B cell (primary cell): ENCODE measurements around the gene STIM1. TPM values are rescaled to one million over a fixed set of nuclear protein-coding genes. Genes with fewer than 3 reads are reported as not detected.
A peak's percentile ranks its signal among the peaks of the same experiment; 100 is the strongest.
"Not testable (repeated sequence)": the region's sequence is repeated elsewhere in the genome, so short reads cannot be mapped to it uniquely, and the experiment has no call there.

Experiments used
- ATAC-seq: fragments of 200-7000 bp; cut with Tn5 transposase; one replicate; pipeline ENCODE4 v1.10.0; 2021; ENCODE audit warnings: low read depth, mild to moderate bottlenecking, moderate number of reproducible peaks, moderate library complexity
- CTCF ChIA-PET: fragments of 350-600 bp; sonication (Branson Sonifier 250); formaldehyde crosslinking; loops from one replicate; lab custom pipeline; 2021; ENCODE audit warnings: antibody characterized with exemption, inconsistent platforms; lab: Charles Lee
- POLR2A ChIA-PET: fragments of 350-600 bp; sonication (Branson Sonifier 250); formaldehyde crosslinking; loops from one replicate; lab custom pipeline; 2021; ENCODE audit warnings: antibody characterized with exemption; lab: Charles Lee
- DNase-seq: peaks from one replicate; pipeline ENCODE4 v3.0.0; 2013
- H2AFZ ChIP-seq: 2 replicates; pipeline ENCODE4 v1.6.1; 2012; ENCODE audit warnings: mild to moderate bottlenecking, low read depth, low read length; ENCODE audit not compliant: insufficient read depth, poor library complexity, severe bottlenecking
- H3K27ac ChIP-seq, 2 donors: 1 replicate in 1 of 2; 2 replicates in 1 of 2; pipeline ENCODE4 v1.5.1; 2012 to 2013; ENCODE audit warnings: low read length in 2 of 2, mild to moderate bottlenecking in 2 of 2, moderate library complexity in 1 of 2
- H3K27me3 ChIP-seq, 4 experiments: fragments of 200-600 bp in 1 of 4; sonication (generic) in 1 of 4; replicated peaks in 1 of 4; 1 replicate in 2 of 4; 2 replicates in 2 of 4; pipeline versions ENCODE4 v1.6.1 to v1.7.0; 2013 to 2016; ENCODE audit warnings: low read length in 3 of 4, mild to moderate bottlenecking in 2 of 4, mixed read lengths in 1 of 4, moderate library complexity in 1 of 4; ENCODE audit not compliant: insufficient read depth in 4 of 4, control insufficient read depth in 3 of 4; ENCODE audit errors: control extremely low read depth in 1 of 4
- H3K36me3 ChIP-seq, 2 experiments: replicated peaks in 1 of 2; 1 replicate in 1 of 2; 2 replicates in 1 of 2; pipeline versions ENCODE4 v1.6.1 to v1.7.1; 2013; ENCODE audit warnings: low read length in 1 of 2; ENCODE audit not compliant: insufficient read depth in 2 of 2, control insufficient read depth in 1 of 2; ENCODE audit errors: control extremely low read depth in 1 of 2, extremely low read depth in 1 of 2
- H3K4me1 ChIP-seq, 2 donors: fragments of 200-600 bp in 1 of 2; sonication (generic) in 1 of 2; 1 replicate in 1 of 2; 2 replicates in 1 of 2; pipeline versions ENCODE4 v1.5.1 to v1.6.1; 2013 to 2017; ENCODE audit warnings: low read length in 2 of 2; ENCODE audit not compliant: control insufficient read depth in 2 of 2, insufficient read depth in 2 of 2
- H3K4me2 ChIP-seq: replicated peaks from 2 replicates; pipeline ENCODE3; 2012; ENCODE audit warnings: mild to moderate bottlenecking, low read depth, low read length; ENCODE audit not compliant: poor library complexity, severe bottlenecking
- H3K4me3 ChIP-seq, 5 experiments: fragments of 200-600 bp in 1 of 5; sonication (generic) in 1 of 5; 1 replicate in 3 of 5; 2 replicates in 2 of 5; pipeline versions ENCODE4 v1.5.1 to v1.7.0; 2011 to 2016; ENCODE audit warnings: low read length in 4 of 5, mild to moderate bottlenecking in 4 of 5, low read depth in 2 of 5, control low read depth in 1 of 5, moderate library complexity in 1 of 5; ENCODE audit not compliant: insufficient read depth in 1 of 5; ENCODE audit errors: control extremely low read depth in 1 of 5, extremely low read depth in 1 of 5
- H3K79me2 ChIP-seq: fragments of 200-600 bp; sonication (generic); one replicate; pipeline ENCODE4 v1.6.0; 2016; ENCODE audit warnings: low read length; ENCODE audit not compliant: control insufficient read depth, insufficient read depth
- H3K9ac ChIP-seq: fragments of 200-600 bp; sonication (generic); 2 replicates; pipeline ENCODE4 v1.6.1; 2017; ENCODE audit warnings: mild to moderate bottlenecking, low read length, moderate library complexity
- H3K9me3 ChIP-seq, 3 donors: one replicate each; pipeline versions ENCODE4 v1.6.1 to v1.7.1; 2013; ENCODE audit warnings: low read length in 2 of 3; ENCODE audit not compliant: control insufficient read depth in 2 of 3, insufficient read depth in 1 of 3; ENCODE audit errors: control extremely low read depth in 1 of 3
- H4K20me1 ChIP-seq: 2 replicates; pipeline ENCODE4 v1.6.0; 2012; ENCODE audit warnings: mild to moderate bottlenecking, low read length; ENCODE audit not compliant: insufficient read depth, control insufficient read depth, poor library complexity, severe bottlenecking
- H3K27ac Mint-ChIP-seq: one replicate; pipeline ENCODE4 v1.8.0; 2021; ENCODE audit warnings: mixed read lengths
- H3K27me3 Mint-ChIP-seq: one replicate; pipeline ENCODE4 v1.8.0; 2021; ENCODE audit warnings: mixed read lengths
- H3K4me1 Mint-ChIP-seq: one replicate; pipeline ENCODE4 v1.8.0; 2021; ENCODE audit warnings: mixed read lengths
- H3K4me3 Mint-ChIP-seq: one replicate; pipeline ENCODE4 v1.8.0; 2021; ENCODE audit warnings: mixed read lengths
- H3K9me3 Mint-ChIP-seq: one replicate; pipeline ENCODE4 v1.8.0; 2022; ENCODE audit warnings: mixed read lengths; ENCODE audit not compliant: insufficient read depth
- CTCF ChIP-seq: fragments of 200-600 bp; IDR thresholded peaks from one replicate; pipeline ENCODE4 v1.8.0; 2022; ENCODE audit warnings: antibody characterized with exemption, mild to moderate bottlenecking
- EZH2 ChIP-seq: IDR thresholded peaks from 2 replicates; pipeline ENCODE4 v1.6.1; 2012; ENCODE audit warnings: borderline replicate concordance, low read depth, mild to moderate bottlenecking, moderate library complexity, low read length; ENCODE audit not compliant: insufficient read depth, poor library complexity, severe bottlenecking
- WGBS: methylation state at CpG from one replicate; pipeline ENCODE4 v1.1.5; 2013; ENCODE audit warnings: missing lambda C conversion rate; ENCODE audit not compliant: insufficient coverage; 5-methylcytosine and 5-hydroxymethylcytosine counted together
- intact Hi-C: fragments of 100-400 bp; cut with micrococcal nuclease; formaldehyde crosslinking; loops from one replicate; pipeline ENCODE4 v1.10.0; 2022
- polyA plus RNA-seq: library from polyadenylated mRNA; depleted of rRNA; stranded (reverse); fragments of >200 nt; gene quantifications from 2 replicates; pipeline ENCODE4 v1.2.3, GENCODE V29; 2012
- total RNA-seq, 2 donors: library from RNA; stranded (reverse); fragments of 120-200 nt in 1 of 2; gene quantifications; 1 replicate in 1 of 2; 2 replicates in 1 of 2; pipeline versions ENCODE4 v1.2.3 to v1.2.4, GENCODE V29; 2013 to 2022

Gene STIM1
- total and polyA plus RNA-seq, 2 donors (not counting 1 experiment from before 2014, with no cell fraction given) = 59.4 to 76.7 TPM

- peak overlapping the region; percentile 34 for H3K4me2 ChIP-seq
- H3K9ac ChIP-seq = no peak overlapping the region
- Mint-ChIP-seq H3K4me3 (no peak overlapping the region), H3K4me1 (peaks cover 60% of the 10 kb centered on the region), H3K9me3 (no peaks in the 10 kb centered on the region), H3K27me3 (no peaks in the 10 kb centered on the region), H3K27ac (peak overlapping the region; percentile 6)
- no peak overlapping the region for H3K4me3 ChIP-seq
- ATAC-seq = no peak
- H3K4me1 ChIP-seq = peaks cover 55 to 63% of the 10 kb centered on the region in 2 donors
- no peak for DNase-seq
- WGBS = no CpG with 5 or more reads among the region's 2 CpGs
- ChIA-PET POLR2A (interaction anchor here (0.8 to 1.0 kb wide), 3 partner anchors 16 to 48 kb away, joined by 4 to 7 read pairs (median 6); partner anchors contain the start of gene STIM1), CTCF (interaction anchor here (0.9 to 6.4 kb wide), 7 partner anchors 16 to 88 kb away, joined by 3 to 71 read pairs (median 5); partner anchors contain the start of genes RHOG and STIM1)
- H3K36me3 ChIP-seq = no peaks in the 10 kb centered on the region
- no peaks in the 10 kb centered on the region for H3K27me3 ChIP-seq
- peak overlapping the region; percentile 8 to 59 for H3K27ac ChIP-seq
- H4K20me1 ChIP-seq = peaks cover 5% of the 10 kb centered on the region
- H3K79me2 ChIP-seq = peaks cover 64% of the 10 kb centered on the region
- H3K9me3 ChIP-seq = no peaks in the 10 kb centered on the region
- TF ChIP-seq EZH2 (no peak), CTCF (no peak)
- intact Hi-C loops = no loop called here
- H2AFZ ChIP-seq = no peak overlapping the region
These were observed 41.2 kb downstream of the STIM1 start for GRCh38 chr11:3896644-3897043.

- H3K36me3 ChIP-seq, H3K4me3 Mint-ChIP-seq, H3K9me3 Mint-ChIP-seq, H3K9me3 ChIP-seq, H4K20me1 ChIP-seq, H3K27me3 ChIP-seq, H3K27ac ChIP-seq, H3K27ac Mint-ChIP-seq, DNase-seq, ATAC-seq, H3K27me3 Mint-ChIP-seq, POLR2A ChIA-PET, H3K4me3 ChIP-seq, H2AFZ ChIP-seq, H3K4me2 ChIP-seq, H3K9ac ChIP-seq, intact Hi-C loops: not testable (repeated sequence)
- Histone ChIP-seq H3K79me2 (peaks cover 71% of the 10 kb centered on the region), H3K4me1 (peaks cover 58 to 65% of the 10 kb centered on the region in 2 donors)
- peaks cover 60% of the 10 kb centered on the region for H3K4me1 Mint-ChIP-seq
- CTCF ChIA-PET = interaction anchor here (4.2 kb wide), 1 partner anchor 45 kb away, joined by 37 read pairs; the partner anchor contains the start of gene STIM1
- 91% methylated on average over 11 of the region's 19 CpGs for WGBS
These were observed 44.8 kb downstream of the STIM1 start for GRCh38 chr11:3900230-3900629.
